Trophoblast cell (in vitro differentiated cells and primary cell): ENCODE results near the gene KCP.

Experiments
- DNase-seq, 2 donors: peaks; one replicate each; pipeline ENCODE4 v3.0.0-alpha.2; 2016
- H2AFZ ChIP-seq: 2 replicates; pipeline ENCODE4 v1.6.1; 2013; ENCODE audit warnings: low read length, moderate library complexity, mild to moderate bottlenecking; ENCODE audit not compliant: insufficient read depth, poor library complexity
- H2AK5ac ChIP-seq: 2 replicates; pipeline ENCODE4 v1.6.1; 2013; ENCODE audit warnings: mild to moderate bottlenecking, low read length
- H2BK120ac ChIP-seq: 2 replicates; pipeline ENCODE4 v1.6.1; 2013; ENCODE audit warnings: low read length, mild to moderate bottlenecking, moderate library complexity; ENCODE audit not compliant: insufficient read depth, poor library complexity
- H2BK12ac ChIP-seq: 2 replicates; pipeline ENCODE4 v1.6.1; 2013; ENCODE audit warnings: mild to moderate bottlenecking, low read length, moderate library complexity
- H2BK5ac ChIP-seq: 2 replicates; pipeline ENCODE4 v1.6.1; 2013; ENCODE audit warnings: low read length, low read depth, moderate library complexity, mild to moderate bottlenecking; ENCODE audit not compliant: poor library complexity
- H3K14ac ChIP-seq: 2 replicates; pipeline ENCODE4 v1.6.1; 2013; ENCODE audit warnings: mild to moderate bottlenecking, low read length
- H3K18ac ChIP-seq: 2 replicates; pipeline ENCODE4 v1.6.1; 2013; ENCODE audit warnings: mild to moderate bottlenecking, low read length
- H3K23ac ChIP-seq: 2 replicates; pipeline ENCODE4 v1.6.1; 2013; ENCODE audit warnings: low read length
- H3K27ac ChIP-seq: 2 replicates; pipeline ENCODE4 v1.5.1; 2013; ENCODE audit warnings: low read depth, mild to moderate bottlenecking, inconsistent platforms, low read length, moderate library complexity
- H3K27me3 ChIP-seq: 2 replicates; pipeline ENCODE4 v1.6.1; 2013; ENCODE audit warnings: inconsistent platforms, mild to moderate bottlenecking, low read length, moderate library complexity; ENCODE audit not compliant: insufficient read depth
- H3K36me3 ChIP-seq, 2 experiments: 1 replicate in 1 of 2; 2 replicates in 1 of 2; pipeline ENCODE4 v1.6.1; 2013; ENCODE audit warnings: low read length in 2 of 2, mild to moderate bottlenecking in 2 of 2, moderate library complexity in 1 of 2; ENCODE audit not compliant: insufficient read depth in 2 of 2, control insufficient read depth in 1 of 2
- H3K4ac ChIP-seq: 2 replicates; pipeline ENCODE4 v1.6.1; 2013; ENCODE audit warnings: low read depth, mild to moderate bottlenecking, low read length, moderate library complexity
- H3K4me1 ChIP-seq, 2 experiments: 1 replicate in 1 of 2; 2 replicates in 1 of 2; pipeline ENCODE4 v1.6.1; 2013; ENCODE audit warnings: low read length in 2 of 2, mild to moderate bottlenecking in 2 of 2, moderate library complexity in 1 of 2; ENCODE audit not compliant: insufficient read depth in 2 of 2, control insufficient read depth in 1 of 2
- H3K4me2 ChIP-seq: 2 replicates; pipeline ENCODE4 v1.6.1; 2013; ENCODE audit warnings: inconsistent platforms, mild to moderate bottlenecking, low read length, moderate library complexity
- H3K4me3 ChIP-seq: 2 replicates; pipeline ENCODE4 v1.5.1; 2013; ENCODE audit warnings: mild to moderate bottlenecking, low read depth, low read length, inconsistent platforms
- H3K79me1 ChIP-seq: one replicate; pipeline ENCODE4 v1.6.1; 2013; ENCODE audit warnings: low read length
- H3K79me2 ChIP-seq: 2 replicates; pipeline ENCODE4 v1.6.1; 2013; ENCODE audit warnings: low read length, mild to moderate bottlenecking; ENCODE audit not compliant: control insufficient read depth, insufficient read depth, poor library complexity
- H3K9ac ChIP-seq: 2 replicates; pipeline ENCODE4 v1.6.1; 2013; ENCODE audit warnings: mild to moderate bottlenecking, low read length
- H3K9me3 ChIP-seq: 2 replicates; pipeline ENCODE4 v1.6.1; 2013; ENCODE audit warnings: low read depth, mild to moderate bottlenecking, control low read depth, inconsistent platforms, low read length; ENCODE audit not compliant: insufficient read depth
- H4K12ac ChIP-seq: 2 replicates; pipeline ENCODE4 v1.6.1; 2013; ENCODE audit warnings: low read depth, mild to moderate bottlenecking, low read length, moderate library complexity
- H4K8ac ChIP-seq: 2 replicates; pipeline ENCODE4 v1.6.1; 2013; ENCODE audit warnings: low read depth, mild to moderate bottlenecking, low read length, moderate library complexity
- H4K91ac ChIP-seq: one replicate; pipeline ENCODE4 v1.6.1; 2013; ENCODE audit warnings: low read depth, mild to moderate bottlenecking, low read length, moderate library complexity
- WGBS: extraction: QIAGEN DNeasy Blood & Tissue Kit; methylation state at CpG from one replicate; pipeline ENCODE4 v1.1.7; 2013; ENCODE audit warnings: missing lambda C conversion rate; ENCODE audit not compliant: insufficient read length, insufficient coverage; ENCODE audit errors: extremely low coverage; 5-methylcytosine and 5-hydroxymethylcytosine counted together

KCP gene

DNA sequence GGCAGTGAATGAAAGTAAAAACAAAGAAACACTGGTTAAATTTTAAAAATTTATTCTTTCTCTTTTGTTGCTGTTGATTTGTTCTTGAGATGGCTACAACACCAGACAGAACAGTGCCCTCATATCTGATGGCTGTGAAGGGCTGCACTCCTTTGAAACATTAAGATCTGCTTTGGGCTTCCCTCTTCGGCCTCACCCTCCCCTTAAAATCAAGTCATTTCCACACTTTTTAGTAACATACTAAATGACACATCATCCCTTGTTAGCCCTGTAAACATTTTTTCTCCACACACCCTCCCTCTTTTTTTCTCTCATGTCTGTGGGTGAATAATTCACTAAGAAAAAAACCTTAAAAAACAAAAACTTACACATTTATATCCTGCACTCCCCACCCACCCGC lies 43.6 kb upstream of the KCP start:
- peaks cover 14 to 31% of the 10 kb centered on the region in 2 experiments for H3K36me3 ChIP-seq
- DNase-seq: no peak

DNA sequence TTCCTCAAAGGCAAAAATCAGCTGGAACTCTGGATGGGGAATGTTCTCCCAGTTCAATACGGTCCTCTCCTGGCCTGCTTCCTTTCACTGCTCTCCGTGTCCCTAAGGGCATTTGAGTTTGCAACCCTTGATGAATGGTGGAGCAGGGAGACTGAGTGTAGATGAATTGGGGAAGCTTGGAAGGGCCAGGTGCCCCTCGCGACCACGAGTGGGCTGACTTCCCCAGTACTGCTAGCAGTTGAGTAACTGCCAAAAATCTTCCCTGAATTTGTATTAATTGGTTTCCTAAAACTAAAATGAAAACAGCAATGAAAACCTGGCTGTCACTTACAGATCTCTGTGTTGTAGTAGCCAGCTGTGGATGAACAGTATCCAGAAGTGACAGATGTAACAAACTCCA lies 40.8 kb upstream of the KCP start:
- no peak overlapping the region for H4K91ac ChIP-seq
- no peaks in the 10 kb centered on the region for H3K79me2 ChIP-seq
- no peak overlapping the region for H4K8ac ChIP-seq
- H3K18ac ChIP-seq: no peak overlapping the region
- H3K4me1 ChIP-seq: peaks cover 0 to 3% of the 10 kb centered on the region in 2 experiments
- H2AK5ac ChIP-seq: no peak overlapping the region
- no peaks in the 10 kb centered on the region for H3K9me3 ChIP-seq
- H3K27ac ChIP-seq: no peak overlapping the region
- H3K4ac ChIP-seq: no peak overlapping the region
- H3K4me3 ChIP-seq: no peak overlapping the region
- H3K9ac ChIP-seq: no peak overlapping the region
- H2BK120ac ChIP-seq: no peak overlapping the region
- no peak overlapping the region for H3K4me2 ChIP-seq
- H2BK12ac ChIP-seq: no peak overlapping the region
- H4K12ac ChIP-seq: no peak overlapping the region
- H3K36me3 ChIP-seq: peaks cover 9 to 21% of the 10 kb centered on the region in 2 experiments
- no peaks in the 10 kb centered on the region for H3K79me1 ChIP-seq
- no peak overlapping the region for H2AFZ ChIP-seq
- H3K23ac ChIP-seq: no peak overlapping the region
- H2BK5ac ChIP-seq: no peak overlapping the region
- no peak overlapping the region for H3K14ac ChIP-seq
- no peak for DNase-seq
- WGBS: no CpG with 5 or more reads among the region's 5 CpGs
- H3K27me3 ChIP-seq: no peaks in the 10 kb centered on the region

More for the DNA sequence above, 43.6 kb upstream of the KCP start:
- no peak overlapping the region for H2AK5ac ChIP-seq
- no peak overlapping the region for H3K4me2 ChIP-seq
- H2BK5ac ChIP-seq: no peak overlapping the region
- H3K4me1 ChIP-seq: no peaks in the 10 kb centered on the region
- H4K91ac ChIP-seq: no peak overlapping the region
- no peaks in the 10 kb centered on the region for H3K9me3 ChIP-seq
- H3K14ac ChIP-seq: no peak overlapping the region
- WGBS: no CpG with 5 or more reads among the region's 2 CpGs
- no peaks in the 10 kb centered on the region for H3K27me3 ChIP-seq
- H3K4me3 ChIP-seq: no peak overlapping the region
- no peak overlapping the region for H3K23ac ChIP-seq
- H3K4ac ChIP-seq: no peak overlapping the region
- no peak overlapping the region for H4K12ac ChIP-seq
- H2BK12ac ChIP-seq: no peak overlapping the region
- H3K27ac ChIP-seq: no peak overlapping the region
- H3K79me2 ChIP-seq: no peaks in the 10 kb centered on the region
- no peak overlapping the region for H3K18ac ChIP-seq
- no peak overlapping the region for H4K8ac ChIP-seq
- H2BK120ac ChIP-seq: no peak overlapping the region
- no peaks in the 10 kb centered on the region for H3K79me1 ChIP-seq
- no peak overlapping the region for H3K9ac ChIP-seq
- H2AFZ ChIP-seq: no peak overlapping the region

DNA sequence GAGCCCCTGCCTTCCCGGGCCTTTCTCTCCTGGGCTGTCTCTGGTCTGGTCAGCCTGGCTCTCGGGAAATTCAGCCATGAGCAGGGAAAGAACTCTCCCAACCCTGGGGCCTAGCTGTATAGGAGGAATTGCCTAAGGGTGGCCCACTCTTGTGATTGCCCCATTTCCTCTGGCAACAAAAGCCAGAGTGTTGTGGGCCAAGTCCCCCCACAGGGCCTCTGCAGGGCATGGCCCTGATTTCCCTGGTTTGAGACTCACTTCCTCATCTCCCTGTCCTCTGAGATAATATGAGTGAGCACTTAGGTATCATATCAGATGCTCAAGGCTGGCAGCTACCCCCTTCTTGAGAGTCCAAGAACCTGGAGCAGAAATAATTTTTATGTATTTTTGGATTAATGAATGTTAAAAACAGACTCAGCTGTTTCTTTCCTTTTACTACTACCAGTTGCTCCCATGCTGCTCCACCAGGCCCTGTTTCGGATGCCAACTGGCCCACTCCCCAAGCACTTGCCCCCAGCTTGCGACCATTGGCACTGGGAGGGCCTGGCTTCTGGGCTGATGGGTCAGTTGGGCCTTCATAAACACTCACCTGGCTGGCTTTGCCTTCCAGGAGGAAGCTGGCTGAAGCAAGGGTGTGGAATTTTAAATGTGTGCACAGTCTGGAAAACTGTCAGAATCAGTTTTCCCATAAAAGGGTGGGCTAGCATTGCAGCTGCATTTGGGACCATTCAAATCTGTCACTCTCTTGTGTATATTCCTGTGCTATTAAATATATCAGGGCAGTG lies 38.7 kb upstream of the KCP start:
- H3K9ac ChIP-seq: no peak overlapping the region
- H3K36me3 ChIP-seq: peaks cover 2 to 6% of the 10 kb centered on the region in 2 experiments
- H3K27me3 ChIP-seq: no peaks in the 10 kb centered on the region

DNA sequence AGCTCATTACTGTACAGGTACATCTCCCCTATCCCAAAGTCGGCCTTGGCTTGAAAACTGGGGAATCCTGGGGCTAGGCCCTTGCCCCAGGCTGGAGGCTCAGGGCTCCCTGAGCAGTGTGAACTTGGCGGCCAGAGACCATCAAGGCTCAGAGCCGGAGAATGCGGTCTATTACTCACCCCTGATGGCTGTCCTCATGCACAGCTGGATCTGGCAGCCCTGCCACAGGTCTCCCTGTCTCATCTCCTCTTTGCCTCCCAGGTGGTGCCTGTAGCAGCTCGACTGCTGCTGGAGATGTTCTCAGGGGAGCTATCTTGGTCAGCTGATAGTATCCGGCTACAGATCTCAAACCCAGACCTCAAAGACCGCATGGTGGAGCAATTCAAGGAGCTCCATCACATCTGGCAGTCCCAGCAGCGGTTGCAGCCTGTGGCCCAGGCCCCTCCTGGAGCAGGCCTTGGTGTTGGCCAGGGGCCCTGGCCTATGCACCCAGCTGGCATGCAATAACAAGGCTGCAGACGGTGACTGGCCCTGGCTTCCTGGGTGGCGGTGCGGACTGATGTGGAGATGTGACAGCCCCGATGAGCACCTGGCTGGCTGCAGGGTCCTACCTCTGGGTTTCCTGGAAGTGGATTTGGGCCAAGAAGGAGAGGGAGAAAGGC lies 37.9 kb upstream of the KCP start:
- DNase-seq: peak; percentile 26 to 42
- Histone ChIP-seq H3K4me2 (no peak overlapping the region), H3K27ac (no peak overlapping the region), H2BK120ac (no peak overlapping the region), H2AK5ac (no peak overlapping the region), H4K91ac (no peak overlapping the region), H3K9me3 (no peaks in the 10 kb centered on the region), H3K18ac (no peak overlapping the region), H3K4me1 (peaks cover 0 to 3% of the 10 kb centered on the region in 2 experiments), H2BK5ac (no peak overlapping the region), H3K9ac (no peak overlapping the region), H3K36me3 (peaks cover 0 to 3% of the 10 kb centered on the region in 2 experiments), H3K23ac (no peak overlapping the region), H3K27me3 (no peaks in the 10 kb centered on the region), H3K79me2 (no peaks in the 10 kb centered on the region), H4K12ac (no peak overlapping the region), H3K79me1 (no peaks in the 10 kb centered on the region), H3K4me3 (no peak overlapping the region), H2AFZ (no peak overlapping the region), H3K4ac (no peak overlapping the region), H2BK12ac (no peak overlapping the region), H4K8ac (peak overlapping the region; percentile 22), H3K14ac (no peak overlapping the region)
- no CpG with 5 or more reads among the region's 12 CpGs for WGBS

More for the DNA sequence above, 38.7 kb upstream of the KCP start:
- H4K12ac ChIP-seq: no peak overlapping the region
- no peaks in the 10 kb centered on the region for H3K79me2 ChIP-seq
- no peak overlapping the region for H3K4me3 ChIP-seq
- H2BK120ac ChIP-seq: no peak overlapping the region
- H3K27ac ChIP-seq: no peak overlapping the region
- no peak overlapping the region for H3K18ac ChIP-seq
- no peak overlapping the region for H3K4ac ChIP-seq
- no peak overlapping the region for H3K23ac ChIP-seq
- no peak overlapping the region for H2AK5ac ChIP-seq
- no peaks in the 10 kb centered on the region for H3K79me1 ChIP-seq
- no peak overlapping the region for H4K91ac ChIP-seq
- H3K14ac ChIP-seq: no peak overlapping the region
- H3K9me3 ChIP-seq: no peaks in the 10 kb centered on the region
- no peak for DNase-seq
- H4K8ac ChIP-seq: no peak overlapping the region
- no peak overlapping the region for H3K4me2 ChIP-seq
- no CpG with 5 or more reads among the region's 4 CpGs for WGBS
- no peak overlapping the region for H2BK12ac ChIP-seq
- H2BK5ac ChIP-seq: no peak overlapping the region
- peaks cover 0 to 3% of the 10 kb centered on the region in 2 experiments for H3K4me1 ChIP-seq
- no peak overlapping the region for H2AFZ ChIP-seq
